Amniotic epithelial cell (primary cell): Measurements from ENCODE around the gene HEPHL1.

Source experiments
- DNase-seq: peaks from one replicate; pipeline ENCODE4 v3.0.0-alpha.2; 2010; ENCODE audit warnings: low read depth

Gene HEPHL1

GRCh38 chr11:94020777-94021481 is at the start of gene HEPHL1:
TSS of gene HEPHL1 (plus strand) at chr11:94021354. CDS start at chr11:94021369, 15 bp downstream.
- peak; percentile 45 for DNase-seq

DNA sequence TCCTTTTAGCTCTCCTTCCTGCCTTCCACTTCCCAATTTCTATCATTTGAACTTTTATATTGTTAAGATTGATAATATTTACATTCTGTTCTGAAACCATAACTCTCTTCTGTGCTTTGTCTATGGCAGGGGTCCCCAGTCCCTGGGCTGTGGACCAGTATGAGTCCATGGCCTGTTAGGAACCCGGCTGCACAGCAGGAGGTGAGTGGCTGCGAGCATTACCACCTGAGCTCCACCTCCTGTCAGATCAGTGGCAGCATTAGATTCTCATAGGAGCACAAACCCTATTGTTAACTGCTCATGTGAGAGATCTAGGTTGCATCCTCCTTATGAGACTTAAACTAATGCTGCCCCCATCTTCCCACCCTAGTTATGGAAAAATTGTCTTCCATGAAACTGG is 48.4 kb upstream of the HEPHL1 start:
- DNase-seq = no peak

- peak; percentile 56 for DNase-seq
Measured at GRCh38 chr11:93973322-93974051, 47.7 kb upstream of the HEPHL1 start.

- no peak for DNase-seq
Measured at GRCh38 chr11:93974759-93975158, 46.4 kb upstream of the HEPHL1 start.

GRCh38 chr11:93976577-93977254 is 44.4 kb upstream of the HEPHL1 start:
- peak; percentile 12 for DNase-seq

DNA sequence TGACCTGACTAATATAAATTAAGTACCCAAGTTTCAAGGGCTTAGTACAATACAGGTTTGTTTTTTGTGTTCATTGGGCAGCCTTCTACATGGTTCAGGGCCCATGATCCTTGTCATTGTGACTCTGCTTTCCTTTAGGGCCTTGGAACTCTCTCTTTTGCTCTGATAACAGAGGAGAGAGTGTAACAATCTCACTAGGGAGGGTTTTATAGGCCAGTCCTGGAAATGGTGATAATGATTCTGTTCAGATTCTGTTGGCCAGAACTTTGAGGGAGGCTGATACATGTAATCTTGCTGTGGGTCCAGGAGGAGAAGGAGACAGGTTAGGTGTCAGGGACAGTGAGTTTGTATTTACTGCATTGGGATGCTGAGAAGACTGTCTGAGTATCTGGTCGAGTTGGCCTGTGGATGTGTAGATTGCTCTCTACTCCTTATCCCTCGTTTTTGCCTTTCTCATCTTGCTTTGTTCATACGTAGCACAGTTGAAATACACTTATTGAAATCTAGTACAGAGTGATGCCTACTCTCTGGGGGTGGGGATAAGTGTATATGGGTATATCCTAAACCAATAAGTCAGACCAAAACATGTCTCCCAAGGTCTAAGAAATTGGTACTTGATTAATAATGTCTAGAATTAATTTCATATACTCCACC is 37.5 kb upstream of the HEPHL1 start:
- DNase-seq = no peak

DNA sequence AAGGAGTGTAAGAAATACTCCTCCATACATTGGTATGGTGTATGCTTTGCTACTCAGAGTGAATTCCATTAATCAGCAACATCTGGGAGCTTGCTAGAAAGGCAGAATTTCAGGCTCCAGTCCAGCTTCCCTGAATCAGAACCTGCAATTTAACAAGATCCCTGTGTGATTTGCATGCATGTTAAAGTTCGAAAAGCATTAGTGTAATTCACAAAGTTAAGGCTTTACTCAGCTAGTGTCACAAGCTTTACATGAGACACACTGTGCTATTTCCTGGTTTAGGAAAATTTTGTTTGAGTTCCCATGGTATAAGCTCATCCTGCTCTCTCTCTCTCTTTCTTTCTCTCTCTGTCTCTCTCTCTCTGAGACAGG is 37.0 kb upstream of the HEPHL1 start:
- DNase-seq = peak; percentile 9

DNA sequence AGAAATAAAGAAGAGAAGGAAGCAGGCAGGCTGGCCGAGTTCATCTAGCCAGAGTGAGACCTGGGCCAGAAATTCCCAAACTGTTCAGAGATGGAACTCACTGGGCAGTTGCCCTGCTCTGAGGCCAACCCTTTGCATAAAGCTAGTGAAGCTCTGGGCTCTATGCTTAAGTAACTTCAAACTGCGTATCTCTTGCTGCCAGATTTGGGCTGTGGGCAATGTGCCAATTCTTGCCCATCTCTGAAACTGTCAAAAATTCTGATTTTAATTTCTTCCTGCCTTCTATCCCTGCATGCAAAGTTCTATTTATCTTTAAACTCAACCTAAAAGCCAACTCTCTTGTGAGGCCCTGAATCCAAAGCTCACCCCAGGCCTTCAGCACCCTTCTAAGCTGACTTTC is 36.2 kb upstream of the HEPHL1 start:
- DNase-seq = no peak

DNA sequence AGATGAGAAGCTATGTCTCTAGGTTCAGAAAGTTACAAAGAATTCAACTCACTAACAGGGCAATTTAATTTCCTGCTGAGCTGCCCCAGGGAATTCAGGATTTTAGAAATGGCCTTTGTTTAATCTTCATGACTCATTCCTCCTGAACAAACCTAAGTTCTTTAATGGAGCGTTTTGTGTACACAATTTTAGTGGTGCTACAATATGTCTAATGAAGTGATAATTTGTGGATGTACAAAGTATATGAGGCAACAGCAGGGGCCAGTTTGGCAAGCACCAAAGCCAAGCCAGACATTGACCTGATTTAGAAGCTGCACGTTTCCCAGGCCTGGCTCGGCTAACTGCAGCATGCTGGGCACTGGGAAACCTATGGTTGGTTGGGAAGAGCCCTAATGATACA is 34.4 kb upstream of the HEPHL1 start:
- peak; percentile 42 for DNase-seq

DNA sequence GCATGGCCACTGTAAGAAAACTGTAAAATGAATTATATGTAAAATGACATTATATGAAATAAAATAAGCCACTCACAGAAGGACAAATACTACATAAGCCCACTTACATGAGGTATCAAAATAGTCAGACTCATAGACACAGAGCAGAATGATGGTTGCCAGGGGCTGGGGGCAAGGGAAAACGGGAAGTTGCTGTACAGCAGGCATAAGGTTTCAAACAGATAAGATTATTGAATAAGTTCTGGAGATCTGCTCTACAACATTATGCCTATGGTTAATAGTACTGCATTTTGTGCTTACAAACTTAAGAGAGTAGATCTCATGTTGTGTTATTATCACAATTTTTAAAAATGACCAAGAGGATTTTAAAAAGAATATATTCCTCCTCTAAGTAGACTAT is 32.7 kb upstream of the HEPHL1 start:
- DNase-seq = no peak

DNA sequence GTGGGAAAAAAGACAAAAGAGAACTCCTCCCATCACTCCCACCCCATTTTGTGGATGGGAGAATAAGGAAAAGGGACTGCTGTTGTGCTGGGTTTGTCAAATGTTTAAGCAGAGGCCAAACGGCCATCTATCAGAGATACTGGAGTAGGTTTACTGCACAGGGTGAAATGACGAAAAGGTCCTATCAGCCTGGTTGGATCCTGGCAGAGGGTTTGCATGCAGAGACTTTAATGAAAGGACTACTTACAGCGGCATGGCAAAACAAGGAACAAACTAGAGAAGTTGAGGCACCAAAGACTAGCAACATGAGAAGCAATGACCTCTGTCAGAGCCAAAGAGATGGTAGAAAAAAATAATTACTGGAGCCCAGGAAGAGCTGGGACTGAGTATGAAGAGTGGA is 32.2 kb upstream of the HEPHL1 start:
- DNase-seq = no peak

DNA sequence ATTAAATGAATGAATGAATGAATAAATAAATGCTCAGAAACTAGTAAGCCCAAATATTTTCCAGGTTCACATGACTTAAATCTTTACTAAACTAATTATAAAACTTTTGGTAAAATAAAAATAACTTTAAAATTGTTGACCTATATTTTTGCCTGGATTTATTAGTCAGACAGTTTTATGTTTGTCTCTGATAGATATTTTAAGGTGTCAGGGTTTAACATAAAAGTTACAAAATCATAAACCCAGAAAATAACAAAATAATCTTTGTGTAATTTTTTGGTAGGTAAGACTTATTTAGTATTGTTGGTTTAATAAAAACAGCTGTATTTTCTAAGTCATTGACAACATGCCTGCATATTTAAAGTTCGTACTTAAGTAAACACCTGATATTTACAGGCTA is 27.4 kb upstream of the HEPHL1 start:
- no peak for DNase-seq

- no peak for DNase-seq
Measured at GRCh38 chr11:93997741-93998140, 23.4 kb upstream of the HEPHL1 start.

GRCh38 chr11:94000659-94001058 is 20.5 kb upstream of the HEPHL1 start:
- no peak for DNase-seq

DNA sequence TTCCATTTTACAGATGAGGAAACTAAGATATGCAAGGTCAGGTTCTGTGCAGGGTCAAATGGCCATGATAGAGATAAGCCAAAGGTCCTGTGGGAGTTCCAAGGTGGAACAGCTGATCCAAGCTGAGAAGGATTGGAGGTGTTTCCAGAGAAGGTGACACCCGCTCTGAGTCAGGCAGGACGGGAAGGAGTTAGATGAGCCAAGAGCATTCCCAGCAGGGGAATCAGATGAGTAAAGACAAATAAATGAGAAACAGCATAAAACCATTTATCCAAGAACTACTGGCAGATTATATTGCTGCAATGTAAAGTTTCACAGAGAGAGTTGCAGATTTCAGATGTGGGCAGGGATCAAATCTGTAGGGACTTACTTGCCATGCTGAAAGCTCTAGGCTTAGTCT is 18.9 kb upstream of the HEPHL1 start:
- peak; percentile 19 for DNase-seq

DNA sequence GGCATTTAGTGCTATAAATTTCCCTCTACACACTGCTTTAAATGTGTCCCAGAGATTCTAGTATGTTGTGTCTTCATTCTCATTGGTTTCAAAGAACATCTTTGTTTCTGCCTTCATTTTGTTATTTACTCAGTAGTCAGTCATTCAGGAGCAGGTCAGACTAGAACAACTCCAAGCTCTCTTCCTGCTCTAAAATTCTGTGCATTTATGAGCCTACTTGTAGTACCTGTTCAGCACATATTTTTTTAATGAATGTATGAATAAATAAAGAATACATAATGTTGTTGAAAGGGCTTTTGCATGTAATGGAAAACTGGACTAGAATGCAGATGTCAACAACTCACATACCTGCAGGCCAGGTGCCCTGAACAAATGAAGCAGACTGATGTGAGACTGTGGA is 13.7 kb upstream of the HEPHL1 start:
- no peak for DNase-seq

GRCh38 chr11:94007906-94008305 is 13.2 kb upstream of the HEPHL1 start:
- no peak for DNase-seq

DNA sequence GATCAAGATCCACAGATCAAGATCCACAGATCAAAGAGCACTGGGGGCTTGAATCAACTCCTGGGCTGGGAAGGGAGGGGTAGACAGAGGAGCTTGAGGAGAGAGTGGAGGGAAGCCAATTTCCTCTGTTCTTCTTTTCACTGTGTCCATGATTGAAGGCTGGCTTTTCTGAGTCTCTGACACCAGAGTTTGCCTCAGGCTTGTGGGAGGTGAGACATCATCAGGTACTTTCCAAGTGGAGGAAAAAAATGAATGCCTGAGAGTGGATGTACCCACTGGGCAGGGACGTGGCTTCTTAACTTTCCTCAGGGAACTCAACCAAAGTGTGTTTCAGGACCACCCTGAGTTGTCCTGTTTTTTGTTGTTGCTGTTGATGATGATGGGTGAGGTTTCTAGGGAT is 11.0 kb upstream of the HEPHL1 start:
- DNase-seq = no peak

GRCh38 chr11:94011478-94011877 is 9.7 kb upstream of the HEPHL1 start:
- no peak for DNase-seq

DNA sequence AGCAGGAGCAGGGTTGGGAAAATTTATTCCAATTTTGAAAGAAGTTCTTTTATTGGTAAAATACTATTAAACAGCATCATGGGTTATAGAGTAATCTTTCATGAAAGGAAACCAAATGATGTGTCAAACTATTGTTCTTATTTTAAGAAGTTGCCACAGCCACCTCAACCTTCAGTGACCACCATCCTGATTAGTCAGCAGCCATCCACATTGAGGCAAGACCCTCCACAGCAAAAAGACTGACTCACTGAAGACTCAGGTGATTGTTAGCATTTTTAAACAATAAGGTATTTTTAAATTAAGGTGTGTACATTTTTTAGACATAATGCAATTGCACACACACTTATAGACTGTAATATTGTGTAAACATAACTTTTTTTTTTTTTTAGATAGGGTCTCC is 3.7 kb upstream of the HEPHL1 start:
- no peak for DNase-seq

GRCh38 chr11:94018721-94019120 is 2.4 kb upstream of the HEPHL1 start:
- DNase-seq = no peak

- DNase-seq = no peak
Measured at GRCh38 chr11:94023856-94024255, 2.7 kb downstream of the HEPHL1 start.

DNA sequence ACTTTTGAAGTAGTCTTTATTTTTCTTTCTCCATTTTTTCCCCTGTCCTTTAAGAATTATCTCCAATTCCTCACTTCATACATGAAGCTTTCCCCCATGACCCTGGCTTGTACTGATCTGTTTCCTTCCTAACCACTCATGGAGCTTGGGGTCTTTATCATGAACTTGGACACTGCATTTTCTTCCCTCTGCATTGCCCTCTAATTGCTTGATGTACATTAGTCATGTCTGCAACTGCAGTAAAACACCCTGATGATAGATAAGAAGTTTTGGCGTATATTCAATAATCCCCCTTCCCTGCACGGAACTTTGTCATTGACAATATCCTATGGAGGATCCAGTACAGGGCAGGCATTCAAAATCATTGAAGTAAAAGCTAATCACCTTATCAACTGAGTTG is 3.4 kb downstream of the HEPHL1 start:
- no peak for DNase-seq
